Neural cell (in vitro differentiated cells): Measurements from ENCODE around the gene MSI2.

Experiments used
- CTCF ChIP-seq: fragments of 450-650 bp; IDR thresholded peaks from 2 replicates; pipeline ENCODE4 v1.5.1; 2014; ENCODE audit warnings: antibody characterized with exemption, mild to moderate bottlenecking, moderate library complexity; ENCODE audit not compliant: poor library complexity, severe bottlenecking
- EP300 ChIP-seq: fragments of 450-650 bp; conservative IDR thresholded peaks from 2 replicates; pipeline ENCODE4 v1.6.1; 2014; ENCODE audit warnings: antibody characterized with exemption, mild to moderate bottlenecking, moderate library complexity; ENCODE audit not compliant: poor library complexity, severe bottlenecking
- POLR2AphosphoS5 ChIP-seq: IDR thresholded peaks from 2 replicates; pipeline ENCODE4 v1.6.1; 2012
- RAD21 ChIP-seq: fragments of 450-650 bp; conservative IDR thresholded peaks from 2 replicates; pipeline ENCODE4 v1.6.1; 2014; ENCODE audit warnings: antibody characterized with exemption, mild to moderate bottlenecking, moderate library complexity
- SMC3 ChIP-seq: fragments of 450-650 bp; conservative IDR thresholded peaks from 2 replicates; pipeline ENCODE4 v1.6.1; 2014; ENCODE audit warnings: antibody characterized with exemption, mild to moderate bottlenecking, moderate library complexity; ENCODE audit not compliant: poor library complexity
- TAF1 ChIP-seq: IDR thresholded peaks from 2 replicates; pipeline ENCODE4 v1.6.1; 2012; ENCODE audit warnings: low read depth

- no peak for TF ChIP-seq CTCF
- TF ChIP-seq POLR2AphosphoS5 = no peak
- TF ChIP-seq TAF1 = no peak
- no peak for TF ChIP-seq SMC3
- no peak for TF ChIP-seq RAD21
- TF ChIP-seq EP300 = no peak
Measured at GRCh38 chr17:57338257-57338914, 82.1 kb downstream of the MSI2 start.
